Naive thymus-derived CD4-positive, alpha-beta T cell (primary cell): Measurements from ENCODE around the gene KCNIP1. TPM values are rescaled to one million over a fixed set of nuclear protein-coding genes. Genes with fewer than 3 reads are reported as not detected.

Source experiments
- ATAC-seq: fragments of 150-1000 bp; cut with Tn5 transposase; 2 replicates; pipeline ENCODE4 v1.10.0; 2021; ENCODE audit warnings: mild to moderate bottlenecking, moderate library complexity
- CTCF ChIA-PET: fragments of 350-600 bp; sonication (Branson Sonifier 250); formaldehyde crosslinking; loops from one replicate; lab custom pipeline; 2021; ENCODE audit warnings: antibody characterized with exemption; lab: Charles Lee
- POLR2A ChIA-PET: fragments of 350-600 bp; sonication (Branson Sonifier 250); formaldehyde crosslinking; loops from one replicate; lab custom pipeline; 2021; ENCODE audit warnings: antibody characterized with exemption, inconsistent platforms; lab: Charles Lee
- DNase-seq, 9 donors: peaks; one replicate each; pipeline versions ENCODE4 v3.0.0 to v3.0.0-alpha.2; 2020 to 2022; ENCODE audit warnings: mixed read lengths in 1 of 9
- H3K27ac ChIP-seq: one replicate; pipeline ENCODE4 v1.7.0; 2013; ENCODE audit warnings: mild to moderate bottlenecking, low read depth, low read length, moderate library complexity
- H3K27me3 ChIP-seq, 2 donors: one replicate each; pipeline ENCODE4 v1.7.0; 2013; ENCODE audit warnings: low read length in 2 of 2, mild to moderate bottlenecking in 2 of 2, moderate library complexity in 2 of 2; ENCODE audit not compliant: control insufficient read depth in 2 of 2, insufficient read depth in 2 of 2
- H3K36me3 ChIP-seq, 3 experiments: 1 replicate in 2 of 3; 2 replicates in 1 of 3; pipeline ENCODE4 v1.7.0; 2013; ENCODE audit warnings: low read length in 3 of 3, mild to moderate bottlenecking in 3 of 3, moderate library complexity in 1 of 3; ENCODE audit not compliant: insufficient read depth in 3 of 3, control insufficient read depth in 2 of 3
- H3K4me1 ChIP-seq, 2 donors: one replicate each; pipeline ENCODE4 v1.7.0; 2013; ENCODE audit warnings: low read length in 2 of 2, mild to moderate bottlenecking in 2 of 2, moderate library complexity in 1 of 2; ENCODE audit not compliant: control insufficient read depth in 2 of 2, insufficient read depth in 2 of 2
- H3K4me3 ChIP-seq: 2 replicates; pipeline ENCODE4 v1.7.0; 2013; ENCODE audit warnings: mild to moderate bottlenecking, low read length
- H3K9me3 ChIP-seq, 3 experiments: 1 replicate in 2 of 3; 2 replicates in 1 of 3; pipeline ENCODE4 v1.7.0; 2013; ENCODE audit warnings: low read length in 3 of 3; ENCODE audit not compliant: control insufficient read depth in 2 of 3
- H3K27ac Mint-ChIP-seq, 9 donors: one replicate each; pipeline ENCODE4 v1.8.0; 2020 to 2022; ENCODE audit warnings: mixed read lengths in 9 of 9, mild to moderate bottlenecking in 8 of 9, moderate library complexity in 5 of 9, inconsistent platforms in 2 of 9
- H3K27me3 Mint-ChIP-seq, 5 donors: one replicate each; pipeline ENCODE4 v1.8.0; 2021 to 2022; ENCODE audit warnings: mixed read lengths in 5 of 5, mild to moderate bottlenecking in 1 of 5
- H3K36me3 Mint-ChIP-seq, 5 donors: one replicate each; pipeline ENCODE4 v1.8.0; 2020 to 2022; ENCODE audit warnings: mixed read lengths in 5 of 5, mild to moderate bottlenecking in 3 of 5, inconsistent platforms in 1 of 5
- H3K4me1 Mint-ChIP-seq, 7 donors: one replicate each; pipeline ENCODE4 v1.8.0; 2020 to 2022; ENCODE audit warnings: mixed read lengths in 7 of 7, mild to moderate bottlenecking in 3 of 7, inconsistent platforms in 1 of 7
- H3K4me3 Mint-ChIP-seq, 10 donors: one replicate each; pipeline ENCODE4 v1.8.0; 2020 to 2022; ENCODE audit warnings: mild to moderate bottlenecking in 10 of 10, mixed read lengths in 10 of 10, moderate library complexity in 6 of 10, inconsistent platforms in 2 of 10
- H3K9me3 Mint-ChIP-seq, 11 donors: one replicate each; pipeline ENCODE4 v1.8.0; 2020 to 2022; ENCODE audit warnings: mixed read lengths in 11 of 11, mild to moderate bottlenecking in 4 of 11, inconsistent platforms in 1 of 11, moderate library complexity in 1 of 11
- intact Hi-C, 2 donors: fragments of 100-400 bp; cut with micrococcal nuclease; formaldehyde crosslinking; loops; one replicate each; pipeline ENCODE4 v1.15.1; 2023
- polyA plus RNA-seq, 2 donors: library from polyadenylated mRNA; unstranded; fragments of 300-500 nt; fragmentation: Illumina TruSeq; gene quantifications; one replicate each; pipeline ENCODE4 v1.2.3, GENCODE V29; 2021
- total RNA-seq, 6 experiments: library from RNA in 5 of 6; stranded (reverse) in 5 of 6; gene quantifications; 1 replicate in 5 of 6; 2 replicates in 1 of 6; pipeline ENCODE4 v1.2.3 and lab custom pipeline; 2021 to 2026

The KCNIP1 gene
- total and polyA plus RNA-seq, 7 experiments from 2014 or later, result not detected

GRCh38 chr5:170573114-170573513 lies 69.3 kb downstream of the KCNIP1 start:
- DNase-seq (no peak), ATAC-seq (no peak)
- H3K27ac ChIP-seq, result no peak overlapping the region
- H3K27me3 Mint-ChIP-seq, result peaks cover 29 to 47% (median 44%) of the 10 kb centered on the region in 5 donors
- ChIA-PET POLR2A (no interaction called here), CTCF (no interaction called here)
- no peaks in the 10 kb centered on the region for H3K9me3 ChIP-seq
- H3K27me3 ChIP-seq, result no peaks in the 10 kb centered on the region
- intact Hi-C loops, result no loop called here
- H3K4me1 Mint-ChIP-seq, result peaks cover 2 to 15% (median 11%) of the 10 kb centered on the region in 7 donors
- H3K36me3 ChIP-seq, result no peaks in the 10 kb centered on the region
- H3K9me3 Mint-ChIP-seq, result peaks cover 0 to 13% (median 6%) of the 10 kb centered on the region in 11 donors
- no peaks in the 10 kb centered on the region for H3K36me3 Mint-ChIP-seq
- H3K4me3 ChIP-seq, result no peak overlapping the region
- no peak overlapping the region for H3K4me3 Mint-ChIP-seq
- H3K4me1 ChIP-seq, result no peaks in the 10 kb centered on the region
- no peak overlapping the region for H3K27ac Mint-ChIP-seq

DNA sequence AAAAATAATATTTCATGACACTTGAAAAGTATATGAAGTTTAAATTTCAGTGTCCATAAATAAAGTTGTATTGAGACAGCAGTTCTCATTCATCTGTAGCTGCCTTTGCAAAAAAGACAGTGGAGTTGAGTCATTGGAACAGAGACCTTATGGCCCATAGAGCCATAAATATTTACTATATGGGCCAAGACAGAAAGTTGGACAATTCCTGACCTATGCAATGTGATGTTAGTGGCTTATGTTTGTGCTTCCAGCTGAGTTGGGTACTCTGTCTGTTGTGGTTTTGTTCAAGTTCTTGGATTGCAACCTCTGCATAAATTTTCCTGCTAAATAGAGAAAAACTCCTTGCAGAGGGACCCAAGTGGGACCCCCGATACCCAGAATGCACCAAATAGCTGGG lies 69.8 kb downstream of the KCNIP1 start:
- H3K27me3 Mint-ChIP-seq, result peaks cover 33 to 50% (median 48%) of the 10 kb centered on the region in 5 donors
- H3K27me3 ChIP-seq, result no peaks in the 10 kb centered on the region
- no peak overlapping the region for H3K4me3 Mint-ChIP-seq
- no peak overlapping the region for H3K27ac ChIP-seq
- no peak for ATAC-seq
- no peak overlapping the region for H3K27ac Mint-ChIP-seq
- no peaks in the 10 kb centered on the region for H3K9me3 ChIP-seq
- no peaks in the 10 kb centered on the region for H3K36me3 ChIP-seq
- H3K4me1 Mint-ChIP-seq, result peaks cover 2 to 15% (median 11%) of the 10 kb centered on the region in 7 donors
- H3K4me3 ChIP-seq, result no peak overlapping the region
- ChIA-PET CTCF (no interaction called here), POLR2A (no interaction called here)
- peaks cover 0 to 3% (median 0%) of the 10 kb centered on the region in 5 donors for H3K36me3 Mint-ChIP-seq
- H3K9me3 Mint-ChIP-seq, result peaks cover 0 to 18% (median 6%) of the 10 kb centered on the region in 11 donors
- no peak for DNase-seq
- intact Hi-C loops, result no loop called here
- H3K4me1 ChIP-seq, result no peaks in the 10 kb centered on the region

DNA sequence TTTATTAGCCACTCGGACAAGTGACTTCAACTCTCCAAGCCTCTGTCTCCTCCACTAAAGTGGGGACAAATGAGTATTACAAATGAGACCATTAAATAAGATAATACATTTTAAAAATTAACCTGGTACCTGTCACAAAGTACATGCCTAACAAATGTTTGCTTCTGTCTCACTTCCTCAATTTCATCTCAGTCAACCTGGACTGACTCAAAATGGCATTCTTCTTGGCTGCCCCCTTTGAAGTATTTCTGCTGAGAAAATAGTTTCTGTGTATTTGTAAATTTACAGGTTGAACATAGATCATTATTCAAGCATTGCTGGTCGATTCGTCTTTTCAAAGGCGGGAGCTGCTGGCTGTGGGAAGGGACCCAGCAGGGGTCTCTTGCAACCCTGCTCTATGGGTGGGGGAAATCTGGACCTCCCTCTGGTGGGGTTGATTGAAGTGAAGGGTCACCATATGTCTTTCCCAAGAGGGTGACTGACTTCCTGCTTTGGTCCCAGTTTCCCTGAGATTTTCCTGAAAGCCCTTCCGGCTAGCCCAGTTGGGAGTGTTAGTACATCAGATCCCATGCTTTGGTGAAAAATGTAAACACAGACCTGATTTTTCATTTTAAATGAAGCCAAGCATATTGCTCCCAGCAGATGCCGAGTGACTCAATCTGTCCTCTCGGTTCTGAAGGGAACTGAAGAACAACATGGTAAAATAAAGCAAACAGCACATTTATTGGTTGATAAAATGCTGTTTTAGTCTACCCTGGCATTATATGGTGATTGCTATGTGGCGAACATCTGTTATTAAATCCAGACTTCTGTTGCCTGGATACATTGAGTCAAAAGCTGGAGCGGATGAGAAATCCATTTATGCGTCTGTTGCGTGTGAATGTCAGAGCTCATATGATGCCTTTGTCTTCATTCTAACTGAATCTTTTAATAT lies 73.0 kb downstream of the KCNIP1 start:
- H3K27me3 Mint-ChIP-seq, result peaks cover 12 to 29% (median 25%) of the 10 kb centered on the region in 5 donors
- Histone ChIP-seq H3K27me3 (no peaks in the 10 kb centered on the region), H3K4me1 (no peaks in the 10 kb centered on the region), H3K9me3 (no peaks in the 10 kb centered on the region), H3K4me3 (no peak overlapping the region), H3K27ac (no peak overlapping the region), H3K36me3 (no peaks in the 10 kb centered on the region)
- ATAC-seq (no peak), DNase-seq (no peak)
- peaks cover 2 to 9% (median 9%) of the 10 kb centered on the region in 7 donors for H3K4me1 Mint-ChIP-seq
- peaks cover 0 to 4% (median 0%) of the 10 kb centered on the region in 5 donors for H3K36me3 Mint-ChIP-seq
- peaks cover 0 to 28% (median 10%) of the 10 kb centered on the region in 11 donors for H3K9me3 Mint-ChIP-seq
- intact Hi-C loops, result no loop called here
- no peak overlapping the region for H3K4me3 Mint-ChIP-seq
- no peak overlapping the region for H3K27ac Mint-ChIP-seq
- CTCF ChIA-PET, result no interaction called here
- POLR2A ChIA-PET, result interaction anchor here (0.7 kb wide), 1 partner anchor 2000 kb away, joined by 3 read pairs; no protein-coding TSS in a partner anchor

- Mint-ChIP-seq H3K4me1 (no peaks in the 10 kb centered on the region), H3K4me3 (no peak overlapping the region), H3K27ac (no peak overlapping the region), H3K27me3 (peaks cover 10 to 26% (median 20%) of the 10 kb centered on the region in 5 donors), H3K9me3 (peaks cover 0 to 28% (median 10%) of the 10 kb centered on the region in 11 donors), H3K36me3 (peaks cover 0 to 4% (median 0%) of the 10 kb centered on the region in 5 donors)
- Histone ChIP-seq H3K27ac (no peak overlapping the region), H3K36me3 (no peaks in the 10 kb centered on the region), H3K4me3 (no peak overlapping the region), H3K9me3 (no peaks in the 10 kb centered on the region), H3K4me1 (no peaks in the 10 kb centered on the region), H3K27me3 (no peaks in the 10 kb centered on the region)
- intact Hi-C loops, result no loop called here
- DNase-seq (no peak), ATAC-seq (no peak)
- ChIA-PET CTCF (no interaction called here), POLR2A (no interaction called here)
Observed at GRCh38 chr5:170579601-170580000, 75.8 kb downstream of the KCNIP1 start.

- Mint-ChIP-seq H3K27ac (no peak overlapping the region), H3K9me3 (peaks cover 0 to 25% (median 7%) of the 10 kb centered on the region in 11 donors), H3K4me3 (no peak overlapping the region), H3K36me3 (peaks cover 0 to 4% (median 0%) of the 10 kb centered on the region in 5 donors), H3K27me3 (peaks cover 9 to 17% (median 13%) of the 10 kb centered on the region in 5 donors), H3K4me1 (no peaks in the 10 kb centered on the region)
- Histone ChIP-seq H3K36me3 (no peaks in the 10 kb centered on the region), H3K27me3 (no peaks in the 10 kb centered on the region), H3K9me3 (no peaks in the 10 kb centered on the region), H3K27ac (no peak overlapping the region), H3K4me3 (no peak overlapping the region), H3K4me1 (no peaks in the 10 kb centered on the region)
- CTCF ChIA-PET, result no interaction called here
- DNase-seq (no peak), ATAC-seq (no peak)
- intact Hi-C loops, result no loop called here
- POLR2A ChIA-PET, result no interaction called here
Observed at GRCh38 chr5:170581211-170581610, 77.4 kb downstream of the KCNIP1 start.

GRCh38 chr5:170582644-170583330 lies 79.0 kb downstream of the KCNIP1 start:
- POLR2A ChIA-PET, result no interaction called here
- intact Hi-C loops, result no loop called here
- Histone ChIP-seq H3K27ac (no peak overlapping the region), H3K4me1 (no peaks in the 10 kb centered on the region), H3K27me3 (no peaks in the 10 kb centered on the region), H3K4me3 (no peak overlapping the region), H3K36me3 (no peaks in the 10 kb centered on the region), H3K9me3 (no peaks in the 10 kb centered on the region)
- peaks cover 0 to 21% (median 6%) of the 10 kb centered on the region in 11 donors for H3K9me3 Mint-ChIP-seq
- H3K36me3 Mint-ChIP-seq, result peaks cover 0 to 4% (median 0%) of the 10 kb centered on the region in 5 donors
- no peak for ATAC-seq
- CTCF ChIA-PET, result no interaction called here
- H3K27me3 Mint-ChIP-seq, result peaks cover 8 to 22% (median 12%) of the 10 kb centered on the region in 5 donors
- no peak overlapping the region for H3K27ac Mint-ChIP-seq
- no peaks in the 10 kb centered on the region for H3K4me1 Mint-ChIP-seq
- no peak overlapping the region for H3K4me3 Mint-ChIP-seq
- DNase-seq, result no peak
